CD4-positive, alpha-beta T cell treated with Interleukin-15 for 1 hour (primary cell): ENCODE data around the gene ACOT11.

ENCODE experiments used
- DNase-seq: peaks from one replicate; pipeline ENCODE4 v3.0.0-alpha.2; 2020

ACOT11 gene

DNA sequence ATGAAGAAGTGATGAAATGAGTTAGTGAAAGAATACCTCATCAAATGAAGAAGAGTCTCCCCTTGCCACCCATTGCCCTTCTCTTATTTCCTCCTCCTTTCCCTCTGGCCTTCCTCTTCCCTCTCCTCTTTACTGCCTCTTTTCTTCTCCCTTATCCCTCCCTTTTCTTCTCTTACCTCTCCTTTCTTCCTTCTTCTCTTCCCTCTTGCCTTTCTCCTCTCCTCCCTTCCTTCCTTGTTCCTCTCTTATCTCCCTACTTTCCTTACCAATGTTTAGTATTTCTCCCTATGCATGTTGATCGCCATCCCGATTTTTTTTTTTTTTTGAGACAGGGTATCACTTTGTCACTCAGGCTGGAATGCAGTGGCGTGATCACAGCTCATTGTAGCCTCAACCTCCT, 102.4 kb downstream of the ACOT11 start:
- DNase-seq, result no peak

DNA sequence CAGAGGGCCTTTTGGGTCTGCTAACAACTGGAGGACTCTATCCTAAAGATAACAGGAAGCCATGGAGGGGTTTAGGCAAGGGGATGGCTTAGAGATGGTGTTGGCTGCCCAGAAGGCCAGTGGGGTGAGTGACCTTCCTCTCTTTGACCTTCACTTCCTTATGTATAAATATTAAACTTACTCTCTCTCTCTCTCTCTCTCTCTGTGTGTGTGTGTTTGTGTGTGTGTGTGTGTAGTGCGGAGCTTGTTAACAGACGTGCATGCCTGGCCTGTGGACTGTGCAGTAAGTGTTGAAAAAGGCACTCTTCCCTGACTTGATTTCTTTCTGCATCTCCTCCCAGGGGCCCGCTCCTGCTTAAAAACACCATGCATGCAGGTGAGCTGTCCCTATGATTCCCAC, 103.6 kb downstream of the ACOT11 start:
- no peak for DNase-seq

DNA sequence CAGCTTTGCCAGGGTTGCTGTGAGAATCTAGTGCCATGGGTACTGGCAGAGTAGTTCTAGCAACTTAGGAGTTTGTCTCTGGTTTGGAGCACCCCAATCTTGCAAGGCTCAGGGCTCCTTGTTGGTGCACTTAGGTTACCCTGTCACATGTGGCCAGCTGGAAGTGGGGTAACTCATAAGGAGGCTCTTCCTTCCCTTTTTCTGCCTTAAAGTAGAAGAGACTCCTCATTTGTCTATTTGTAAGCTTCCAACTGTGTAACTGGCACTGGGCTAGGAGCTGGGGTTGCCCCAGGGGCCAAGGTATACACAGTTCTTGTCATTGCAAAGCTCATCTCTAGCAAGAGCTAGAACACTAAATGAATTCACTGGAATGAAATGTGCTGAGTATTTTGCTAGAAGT, 104.1 kb downstream of the ACOT11 start:
- DNase-seq, result no peak

DNA sequence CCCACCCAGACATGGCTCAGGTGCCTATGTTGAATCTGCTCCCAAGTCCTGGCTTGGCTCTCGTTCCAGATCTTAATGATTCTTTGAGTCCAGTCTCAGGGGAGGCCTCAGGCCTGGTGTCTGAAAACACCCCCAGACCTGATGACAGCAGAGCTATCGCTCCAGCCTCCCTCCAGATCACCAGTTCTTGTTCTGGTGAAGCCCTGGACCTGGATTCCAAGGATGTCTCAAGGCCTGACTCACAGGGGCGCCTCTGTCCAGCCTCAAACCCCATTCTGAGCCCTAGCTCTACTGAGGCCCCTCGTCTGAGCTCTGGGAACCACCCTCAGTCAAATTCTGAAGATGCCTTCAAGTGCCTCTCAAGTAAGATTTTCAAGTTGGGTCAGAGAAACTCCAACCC, 105.0 kb downstream of the ACOT11 start:
- no peak for DNase-seq

DNA sequence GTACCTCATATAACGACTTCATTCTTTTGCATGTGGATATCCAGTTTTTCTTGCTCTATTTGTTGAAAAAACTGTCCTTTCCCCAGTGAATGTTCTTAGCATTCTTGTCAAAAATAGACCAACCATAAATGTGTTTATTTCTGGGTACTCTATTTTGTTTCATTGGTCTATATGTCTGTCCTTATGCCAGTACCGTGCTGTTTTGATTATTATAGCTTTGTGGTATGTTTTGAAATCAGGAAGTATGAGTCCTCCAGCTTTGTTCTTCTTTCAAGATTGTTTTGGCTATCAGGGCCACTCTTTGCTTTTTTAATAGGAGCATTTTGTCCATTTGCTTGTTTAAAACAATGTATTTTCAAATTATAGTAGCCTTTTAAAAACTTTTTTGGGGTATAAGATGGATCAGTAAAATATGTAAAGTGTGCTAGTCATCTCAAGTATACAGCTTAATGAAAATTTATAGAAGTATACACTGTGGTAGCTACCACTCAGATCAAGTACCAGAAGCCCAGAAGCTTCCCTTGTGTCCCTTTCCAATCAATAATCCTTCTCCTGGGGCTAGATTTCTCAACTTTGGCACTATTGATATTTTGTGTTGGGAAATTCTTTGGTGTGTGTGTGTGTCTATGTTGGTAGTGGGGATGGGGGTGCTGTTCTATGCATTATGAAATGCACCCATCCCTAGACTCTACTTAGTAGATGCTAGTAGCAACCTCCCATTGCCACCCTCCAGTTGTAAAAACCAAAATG, 110.3 kb downstream of the ACOT11 start:
- DNase-seq, result no peak
